ENCODE measurements around the gene CCDC93. TPM values are rescaled to one million over a fixed set of nuclear protein-coding genes. Genes with fewer than 3 reads are reported as not detected.

Gene CCDC93
- total RNA-seq, 4 donors from 2014 or later: 14.4 to 17.0 (median 16.0) TPM

- Histone ChIP-seq H3K9me3 (no peaks in the 10 kb centered on the region), H3K4me1 (peaks cover 27 to 37% (median 32%) of the 10 kb centered on the region in 4 donors), H3K27me3 (no peaks in the 10 kb centered on the region), H3K27ac (replicated peaks in 1 of 4) (peak overlapping the region; percentile 89 to 92 (median 91)), H3K36me3 (peaks cover 0 to 3% (median 0%) of the 10 kb centered on the region in 4 donors), H3K4me3 (peak overlapping the region; percentile 97 to 100 (median 99))
- TF ChIP-seq, protein P1, sequence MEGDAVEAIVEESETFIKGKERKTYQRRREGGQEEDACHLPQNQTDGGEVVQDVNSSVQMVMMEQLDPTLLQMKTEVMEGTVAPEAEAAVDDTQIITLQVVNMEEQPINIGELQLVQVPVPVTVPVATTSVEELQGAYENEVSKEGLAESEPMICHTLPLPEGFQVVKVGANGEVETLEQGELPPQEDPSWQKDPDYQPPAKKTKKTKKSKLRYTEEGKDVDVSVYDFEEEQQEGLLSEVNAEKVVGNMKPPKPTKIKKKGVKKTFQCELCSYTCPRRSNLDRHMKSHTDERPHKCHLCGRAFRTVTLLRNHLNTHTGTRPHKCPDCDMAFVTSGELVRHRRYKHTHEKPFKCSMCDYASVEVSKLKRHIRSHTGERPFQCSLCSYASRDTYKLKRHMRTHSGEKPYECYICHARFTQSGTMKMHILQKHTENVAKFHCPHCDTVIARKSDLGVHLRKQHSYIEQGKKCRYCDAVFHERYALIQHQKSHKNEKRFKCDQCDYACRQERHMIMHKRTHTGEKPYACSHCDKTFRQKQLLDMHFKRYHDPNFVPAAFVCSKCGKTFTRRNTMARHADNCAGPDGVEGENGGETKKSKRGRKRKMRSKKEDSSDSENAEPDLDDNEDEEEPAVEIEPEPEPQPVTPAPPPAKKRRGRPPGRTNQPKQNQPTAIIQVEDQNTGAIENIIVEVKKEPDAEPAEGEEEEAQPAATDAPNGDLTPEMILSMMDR (IDR thresholded peaks at IDR 0.05): no peak
- no peak for TF ChIP-seq POLR2A (IDR thresholded peaks at IDR 0.05; ENCODE audit: low read depth)
- no peak for DNase-seq (ENCODE audit: extremely low spot score)
- intact Hi-C loops (cut with DNase I): loop anchor here (10.0 kb wide), 1 partner anchor 170 kb away; no protein-coding TSS in a partner anchor
- 0% methylated on average over 10 of the region's 17 CpGs for WGBS
Observed at GRCh38 chr2:118014492-118014824, 588 bp upstream of the CCDC93 start.

DNA sequence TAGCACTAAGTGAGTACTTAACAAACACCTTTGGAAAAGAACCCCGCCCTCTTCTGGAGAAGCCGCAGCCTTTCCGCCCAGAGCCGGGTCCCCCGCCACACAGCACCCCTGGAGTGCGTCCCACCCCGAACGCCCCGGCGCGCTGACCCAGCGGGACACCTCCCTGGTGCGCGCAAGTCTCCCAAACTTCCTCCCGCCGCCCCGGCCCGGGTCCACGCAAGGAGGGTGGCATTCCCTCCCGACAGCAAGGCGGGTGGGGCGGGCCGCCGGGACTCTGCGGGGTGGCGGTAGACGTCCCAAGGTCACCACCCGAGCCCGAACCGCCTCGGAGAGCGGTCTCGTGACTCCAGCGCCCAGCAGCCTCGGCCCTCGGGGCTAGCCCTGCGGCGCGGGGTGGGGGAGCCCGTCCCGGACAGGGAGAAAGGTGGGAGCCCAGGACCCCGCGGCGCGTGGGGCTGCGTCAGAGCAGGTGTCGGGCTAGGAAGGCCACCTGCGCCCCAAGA, 598 bp downstream of the CCDC93 start:
- Histone ChIP-seq H3K9me3 (no peaks in the 10 kb centered on the region), H3K4me1 (peaks cover 27 to 37% (median 34%) of the 10 kb centered on the region in 4 donors), H3K36me3 (peaks cover under 1 to 15% (median 4%) of the 10 kb centered on the region in 4 donors), H3K4me3 (peak overlapping the region; percentile 97 to 100 (median 99)), H3K27ac (replicated peaks in 1 of 4) (peak overlapping the region; percentile 89 to 92 (median 91)), H3K27me3 (no peaks in the 10 kb centered on the region)
- intact Hi-C loops (cut with DNase I): loop anchor here (10.0 kb wide), 1 partner anchor 172 kb away; no protein-coding TSS in a partner anchor
- WGBS: 0% methylated on average over 18 of the region's 48 CpGs
- TF ChIP-seq, protein P1 (IDR thresholded peaks at IDR 0.05): peak in 1 of 3 experiments; percentile 7
- TF ChIP-seq EP300 (IDR thresholded peaks at IDR 0.05): no peak
- DNase-seq (ENCODE audit: extremely low spot score): no peak

DNA sequence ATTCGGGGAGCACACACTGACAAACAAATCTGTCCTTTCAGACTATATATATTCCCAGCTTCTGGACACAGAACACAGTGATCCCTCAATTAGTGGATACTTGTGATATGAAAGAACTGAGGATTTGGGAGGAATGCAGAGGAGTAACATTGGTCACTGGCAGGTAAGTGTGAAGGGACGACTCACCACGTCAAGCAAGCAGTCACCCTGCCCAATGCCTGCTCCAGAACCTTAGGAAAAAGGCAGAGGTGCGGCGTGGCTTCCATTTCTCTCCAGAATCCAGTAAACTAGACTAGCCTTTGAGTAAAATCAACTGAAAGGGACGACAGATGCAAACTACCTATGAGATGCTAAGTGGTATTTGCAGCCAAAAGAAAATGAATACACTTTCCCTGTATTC, 1.1 kb downstream of the CCDC93 start:
- Histone ChIP-seq H3K4me1 (peaks cover 27 to 37% (median 34%) of the 10 kb centered on the region in 4 donors), H3K36me3 (peaks cover 5 to 20% (median 9%) of the 10 kb centered on the region in 4 donors), H3K27me3 (no peaks in the 10 kb centered on the region), H3K27ac (replicated peaks in 1 of 4) (peak overlapping the region in 1 of 4 donors; percentile 89), H3K9me3 (no peaks in the 10 kb centered on the region), H3K4me3 (peak overlapping the region; percentile 97 to 100 (median 99))
- intact Hi-C loops (cut with DNase I): loop anchor here (10.0 kb wide), 1 partner anchor 172 kb away; no protein-coding TSS in a partner anchor
- DNase-seq (ENCODE audit: extremely low spot score): no peak
- TF ChIP-seq EP300 (IDR thresholded peaks at IDR 0.05) (no peak), POLR2AphosphoS5 (IDR thresholded peaks at IDR 0.05) (no peak), POLR2A (IDR thresholded peaks at IDR 0.05; ENCODE audit: low read depth) (no peak)
- TF ChIP-seq, protein P1 (IDR thresholded peaks at IDR 0.05): no peak
- WGBS: 44% methylated on average over 6 of the region's 6 CpGs

- no peak overlapping the region for H3K27ac ChIP-seq (replicated peaks in 1 of 4)
- H3K4me3 ChIP-seq: no peak overlapping the region
- H3K27me3 ChIP-seq: no peaks in the 10 kb centered on the region
- TF ChIP-seq POLR2A (IDR thresholded peaks at IDR 0.05; ENCODE audit: low read depth) (no peak), EP300 (IDR thresholded peaks at IDR 0.05) (no peak), POLR2AphosphoS5 (IDR thresholded peaks at IDR 0.05) (no peak)
- DNase-seq (ENCODE audit: extremely low spot score): no peak
- no peaks in the 10 kb centered on the region for H3K9me3 ChIP-seq
- intact Hi-C loops (cut with DNase I): loop anchor here (10.0 kb wide), 1 partner anchor 174 kb away; no protein-coding TSS in a partner anchor
- peaks cover 27 to 41% (median 37%) of the 10 kb centered on the region in 4 donors for H3K4me1 ChIP-seq
- peaks cover 18 to 43% (median 32%) of the 10 kb centered on the region in 4 donors for H3K36me3 ChIP-seq
Observed at GRCh38 chr2:118010473-118010872, 3.4 kb downstream of the CCDC93 start.

DNA sequence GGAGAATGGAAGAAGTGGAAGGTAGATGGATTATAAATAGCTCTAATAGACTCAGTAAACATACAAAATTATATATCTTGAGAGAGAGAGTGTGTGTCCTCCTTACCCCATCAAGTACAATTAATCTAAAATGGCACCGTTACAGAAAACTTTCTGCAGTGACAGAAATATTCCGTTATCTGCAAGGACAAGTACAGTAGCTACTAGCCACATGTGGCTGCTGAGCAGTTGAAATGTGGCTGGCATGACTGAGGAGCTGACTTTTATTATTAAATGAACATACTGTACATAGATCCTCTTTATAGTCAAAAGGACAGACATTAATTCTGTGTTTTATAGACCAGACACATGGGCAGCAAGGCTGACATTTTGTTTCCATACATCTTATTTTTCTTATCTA, 7.0 kb downstream of the CCDC93 start:
- H3K9me3 ChIP-seq: no peaks in the 10 kb centered on the region
- intact Hi-C loops (cut with DNase I): loop anchor here (10.0 kb wide), 1 partner anchor 172 kb away; no protein-coding TSS in a partner anchor
- H3K4me1 ChIP-seq: peaks cover 17 to 32% (median 21%) of the 10 kb centered on the region in 4 donors
- no peak for DNase-seq (ENCODE audit: extremely low spot score)
- WGBS: 89% methylated on average over 2 of the region's 2 CpGs
- no peaks in the 10 kb centered on the region for H3K27me3 ChIP-seq
- no peak overlapping the region for H3K27ac ChIP-seq (replicated peaks in 1 of 4)
- TF ChIP-seq POLR2A (IDR thresholded peaks at IDR 0.05; ENCODE audit: low read depth): no peak
- no peak for TF ChIP-seq EP300 (IDR thresholded peaks at IDR 0.05)
- TF ChIP-seq, protein P1 (IDR thresholded peaks at IDR 0.05): no peak
- TF ChIP-seq POLR2AphosphoS5 (IDR thresholded peaks at IDR 0.05): no peak
- H3K36me3 ChIP-seq: peaks cover 22 to 76% (median 56%) of the 10 kb centered on the region in 4 donors
- no peak overlapping the region for H3K4me3 ChIP-seq

Data from esophagus muscularis mucosa (tissue), 4 donors.